Activated CD4-positive, CD25-positive, alpha-beta regulatory T cell treated with anti-CD3 and anti-CD28 coated beads, Interleukin-2, amount 50 U/mL, for 24 hours (primary cell): ENCODE results near the gene PACSIN2.
"Not testable (repeated sequence)": the region's sequence is repeated elsewhere in the genome, so short reads cannot be mapped to it uniquely, and the experiment has no call there.

Source experiments
- ATAC-seq, 2 donors: fragments of 150-1000 bp; cut with Tn5 transposase; one replicate each; pipeline ENCODE4 v1.10.0; 2021; ENCODE audit warnings: mild to moderate bottlenecking in 1 of 2, moderate library complexity in 1 of 2

PACSIN2 gene, protein sequence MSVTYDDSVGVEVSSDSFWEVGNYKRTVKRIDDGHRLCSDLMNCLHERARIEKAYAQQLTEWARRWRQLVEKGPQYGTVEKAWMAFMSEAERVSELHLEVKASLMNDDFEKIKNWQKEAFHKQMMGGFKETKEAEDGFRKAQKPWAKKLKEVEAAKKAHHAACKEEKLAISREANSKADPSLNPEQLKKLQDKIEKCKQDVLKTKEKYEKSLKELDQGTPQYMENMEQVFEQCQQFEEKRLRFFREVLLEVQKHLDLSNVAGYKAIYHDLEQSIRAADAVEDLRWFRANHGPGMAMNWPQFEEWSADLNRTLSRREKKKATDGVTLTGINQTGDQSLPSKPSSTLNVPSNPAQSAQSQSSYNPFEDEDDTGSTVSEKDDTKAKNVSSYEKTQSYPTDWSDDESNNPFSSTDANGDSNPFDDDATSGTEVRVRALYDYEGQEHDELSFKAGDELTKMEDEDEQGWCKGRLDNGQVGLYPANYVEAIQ

DNA sequence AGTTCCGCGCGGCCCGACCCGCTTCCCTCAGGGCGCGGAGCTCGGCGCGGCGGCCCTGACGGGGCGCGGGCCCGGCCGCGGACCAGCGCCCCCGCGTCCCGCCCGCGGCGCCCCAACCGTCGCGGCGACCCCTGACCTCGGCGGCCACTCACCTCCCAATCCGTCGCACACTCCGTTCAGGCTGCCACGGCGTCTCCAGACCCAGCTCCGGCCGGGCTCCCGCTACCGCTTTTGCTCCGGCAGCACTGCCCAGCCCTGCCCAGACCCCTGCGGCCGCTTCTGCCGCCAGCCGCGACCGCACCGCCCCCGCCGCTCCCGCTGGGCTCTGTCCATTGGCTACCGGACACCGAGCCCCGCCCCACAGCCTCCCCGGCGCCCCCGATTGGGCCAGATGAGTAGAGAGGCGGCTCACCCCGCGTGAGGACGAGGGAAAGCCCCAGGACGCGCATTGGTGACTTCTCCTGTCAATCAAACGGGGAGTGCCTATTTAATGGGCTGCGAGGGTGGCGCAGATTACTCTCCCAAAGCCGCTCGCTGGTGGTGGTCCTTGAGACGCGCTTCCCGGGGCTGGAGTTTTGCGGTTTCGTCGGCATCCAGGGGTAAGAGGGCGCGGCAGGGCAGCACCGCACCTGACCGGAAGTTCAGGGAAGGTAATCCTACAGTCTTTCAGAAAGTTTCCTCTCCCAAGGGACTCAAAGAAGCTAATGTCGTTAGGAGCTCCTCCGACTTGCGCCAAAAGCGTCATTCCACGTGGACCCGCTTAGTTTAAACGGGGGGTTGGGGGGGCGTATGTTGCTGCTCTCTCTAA is at the start of gene PACSIN2:
PACSIN2 (minus strand) TSS at position 281 of the 808 bp plus-strand sequence. CDS start 103,069 bp downstream, outside the sequence.
- peak; percentile 99 to 100 for ATAC-seq

GRCh38 chr22:43060183-43060582 is 45.2 kb upstream of the PACSIN2 start:
- no peak for ATAC-seq

DNA sequence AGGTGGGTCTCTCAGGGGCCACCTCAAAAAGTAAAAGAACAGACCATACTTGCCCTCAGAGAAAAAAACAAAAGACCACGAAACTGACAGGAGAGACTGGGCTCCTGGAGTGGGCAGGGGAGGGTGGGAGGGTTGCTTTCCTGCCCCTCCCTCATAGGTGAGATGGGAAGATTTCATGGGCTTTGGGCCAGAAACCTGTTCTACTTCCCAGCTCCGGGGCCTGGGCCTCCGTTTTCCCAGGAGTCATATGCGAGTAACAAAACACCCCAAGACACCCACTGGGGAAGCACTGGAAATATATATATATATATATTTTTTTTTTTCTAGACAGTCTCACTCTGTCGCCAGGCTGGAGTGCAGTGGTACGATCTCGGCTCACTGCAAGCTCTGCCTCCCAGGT is 42.7 kb upstream of the PACSIN2 start:
- no peak for ATAC-seq

GRCh38 chr22:43053176-43053575 is 38.2 kb upstream of the PACSIN2 start:
- no peak for ATAC-seq

- no peak for ATAC-seq
Measured at GRCh38 chr22:43050995-43051394, 36.0 kb upstream of the PACSIN2 start.

DNA sequence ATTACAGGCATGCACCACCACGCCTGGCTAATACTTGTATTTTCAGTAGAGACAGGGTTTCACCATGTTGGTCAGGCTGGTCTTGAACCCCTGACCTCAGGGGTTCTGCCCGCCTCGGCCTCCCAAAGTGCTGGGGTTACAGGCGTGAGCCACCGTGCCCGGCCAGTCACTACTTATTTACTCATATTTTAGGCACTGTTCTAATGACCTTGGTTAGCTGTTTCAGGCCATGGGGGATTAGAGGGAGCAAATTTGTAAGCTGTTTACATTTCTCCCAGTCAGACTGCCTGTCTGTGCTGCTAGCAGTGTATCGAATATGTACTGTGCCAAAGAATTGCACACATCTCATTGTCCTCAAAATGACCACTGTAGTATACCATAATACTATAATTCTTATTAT is 32.7 kb upstream of the PACSIN2 start:
- no peak for ATAC-seq

- no peak for ATAC-seq
Measured at GRCh38 chr22:43044290-43044712, 29.4 kb upstream of the PACSIN2 start.

- ATAC-seq = no peak
Measured at GRCh38 chr22:43042101-43042780, 27.3 kb upstream of the PACSIN2 start.

DNA sequence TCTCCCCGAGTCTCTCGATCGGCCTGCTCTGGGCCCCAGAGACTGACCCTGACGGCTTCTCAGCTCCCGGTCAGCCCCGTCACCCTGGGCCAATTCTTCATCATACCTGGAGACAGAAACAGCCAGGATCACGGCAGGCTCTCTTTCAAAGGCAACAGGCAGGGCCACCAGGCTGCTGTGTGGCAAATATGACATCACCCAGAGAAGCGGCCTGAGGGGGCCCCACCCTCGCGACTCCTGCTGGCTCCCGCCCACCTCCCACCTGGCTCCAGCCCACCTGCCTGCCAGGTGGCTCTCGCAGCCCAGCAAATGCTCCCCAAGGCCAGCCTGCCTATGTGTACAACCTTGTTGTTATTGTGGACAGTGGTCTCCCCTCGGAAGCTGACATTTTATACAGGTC is 24.9 kb upstream of the PACSIN2 start:
- no peak for ATAC-seq

DNA sequence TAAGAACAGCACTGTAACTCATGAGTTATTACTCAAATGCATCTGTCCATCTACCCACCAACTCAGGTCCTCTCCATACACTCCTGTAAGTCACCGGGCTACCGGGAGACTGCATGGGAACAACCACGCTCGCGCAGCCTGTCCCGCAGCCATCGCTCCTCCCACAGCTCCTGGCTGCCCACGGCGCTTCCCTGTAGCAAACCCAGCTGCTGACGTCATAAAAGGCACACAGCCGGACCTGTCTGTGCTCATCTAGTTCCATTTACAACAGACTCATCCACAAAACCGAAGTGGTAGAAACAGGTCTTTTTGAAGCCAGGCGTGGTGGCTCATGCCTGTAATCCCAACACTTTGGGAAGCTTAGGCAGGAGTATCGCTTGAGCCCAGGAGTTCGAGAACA is 23.4 kb upstream of the PACSIN2 start:
- ATAC-seq = no peak

DNA sequence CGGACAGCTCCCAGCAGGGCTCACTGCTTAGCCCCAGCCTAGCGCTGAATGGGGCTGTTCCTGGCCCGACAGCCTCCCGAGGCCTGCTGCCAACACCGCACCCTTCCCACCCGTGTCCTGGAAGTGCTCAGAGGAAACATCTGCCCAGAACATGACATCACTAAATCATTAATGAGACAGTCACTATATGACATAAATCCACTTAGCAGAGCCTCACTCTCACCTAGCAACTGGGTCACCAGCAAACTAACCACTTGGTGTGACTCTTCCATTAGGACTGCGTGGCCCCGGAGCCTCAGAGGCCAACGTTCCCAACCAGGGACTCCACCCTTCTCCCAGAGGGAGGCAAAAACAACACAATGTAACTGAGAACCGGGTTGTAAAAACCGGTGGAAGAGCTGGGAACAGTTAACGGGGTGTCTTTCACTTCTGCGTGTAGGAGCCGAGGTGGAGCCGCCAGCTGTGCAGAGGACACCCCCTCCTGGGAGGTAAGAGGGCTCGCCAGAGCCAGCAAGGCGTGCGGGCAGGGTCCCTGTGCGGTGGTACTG is 21.4 kb upstream of the PACSIN2 start:
- no peak for ATAC-seq

GRCh38 chr22:43035250-43035649 is 20.3 kb upstream of the PACSIN2 start:
- ATAC-seq = no peak

DNA sequence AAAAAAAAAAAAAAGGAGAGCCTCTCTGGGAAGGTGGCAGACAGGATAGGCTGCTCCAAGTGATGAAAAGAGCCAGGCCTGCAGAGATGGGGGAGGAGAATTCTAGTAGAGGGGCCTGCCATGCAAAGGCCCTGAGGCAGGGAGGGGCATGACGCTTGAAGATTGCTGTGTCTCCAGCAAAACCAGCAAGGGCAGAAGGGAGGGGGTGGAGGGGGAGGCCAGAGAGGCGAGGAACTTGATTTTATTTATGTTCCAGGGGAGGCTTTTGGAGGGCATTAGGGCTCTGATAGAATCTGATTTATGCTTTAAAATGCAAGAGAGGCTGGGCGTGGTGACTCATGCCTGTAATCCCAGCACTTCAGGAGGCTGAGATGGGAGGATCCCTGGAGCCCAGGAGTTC is 16.7 kb upstream of the PACSIN2 start:
- no peak for ATAC-seq

GRCh38 chr22:43018615-43019014 is 3.7 kb upstream of the PACSIN2 start:
- ATAC-seq = no peak

DNA sequence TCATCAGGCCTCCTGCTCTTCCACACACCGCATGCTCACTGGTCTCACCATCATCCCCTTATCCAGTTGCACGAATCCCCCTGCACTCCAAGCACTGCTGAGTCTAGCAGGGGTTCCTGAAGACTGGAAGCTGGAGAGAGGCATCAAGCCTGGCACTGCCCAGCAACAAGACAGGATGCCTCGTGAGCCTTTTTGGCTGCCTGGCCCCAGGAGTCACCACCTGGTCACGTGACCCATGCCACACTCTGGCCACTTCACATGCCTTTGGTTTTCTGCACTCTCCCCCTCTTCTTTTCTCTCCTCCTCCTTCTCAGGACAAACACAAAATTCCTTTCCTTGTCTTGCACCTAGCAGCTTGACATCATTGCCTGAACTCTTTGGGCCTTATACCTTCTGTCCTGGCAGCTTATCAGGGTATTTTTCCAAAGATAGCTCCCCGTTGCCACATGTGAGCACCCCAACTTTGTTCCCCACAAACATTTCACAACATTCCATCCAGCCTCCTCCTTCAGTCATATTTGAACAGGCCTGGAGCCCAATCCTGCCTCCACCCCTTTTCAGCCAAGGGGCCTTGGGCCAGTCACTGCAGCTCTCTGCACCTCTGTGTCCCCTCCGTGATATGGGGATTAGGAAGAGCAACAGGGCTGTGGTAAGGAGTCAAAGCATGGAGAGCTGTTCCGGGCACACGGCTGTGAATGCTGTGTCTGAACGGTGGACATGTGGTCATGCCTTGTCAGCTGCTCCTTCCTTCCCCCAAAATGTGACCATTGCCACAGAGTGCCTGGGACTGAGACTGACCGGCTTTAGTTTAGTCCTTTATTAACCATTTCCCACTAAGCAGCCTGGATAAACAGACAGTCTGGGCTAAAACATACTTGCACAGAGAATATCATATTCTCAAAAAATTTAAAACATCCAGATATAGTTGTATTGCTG is 2.8 kb upstream of the PACSIN2 start:
- no peak for ATAC-seq

DNA sequence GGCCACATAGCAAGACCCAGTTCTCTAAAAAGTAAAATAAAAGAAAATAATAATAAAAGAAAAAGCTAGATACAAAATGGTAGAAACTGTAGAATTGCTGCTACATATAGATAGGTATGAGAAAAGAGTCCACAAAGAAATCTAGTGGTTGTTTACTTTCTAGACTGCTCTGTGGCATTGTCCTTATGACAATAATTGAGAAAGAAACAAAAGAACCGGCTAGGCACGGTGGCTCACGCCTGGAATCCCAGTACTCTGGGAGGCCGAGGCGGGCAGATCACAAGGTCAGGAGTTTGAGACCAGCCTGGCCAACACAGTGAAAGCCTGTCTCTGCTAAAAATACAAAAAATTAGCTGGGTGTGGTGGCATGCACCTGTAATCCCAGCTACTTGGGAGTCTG is 1.2 kb upstream of the PACSIN2 start:
- not testable (repeated sequence) for ATAC-seq

DNA sequence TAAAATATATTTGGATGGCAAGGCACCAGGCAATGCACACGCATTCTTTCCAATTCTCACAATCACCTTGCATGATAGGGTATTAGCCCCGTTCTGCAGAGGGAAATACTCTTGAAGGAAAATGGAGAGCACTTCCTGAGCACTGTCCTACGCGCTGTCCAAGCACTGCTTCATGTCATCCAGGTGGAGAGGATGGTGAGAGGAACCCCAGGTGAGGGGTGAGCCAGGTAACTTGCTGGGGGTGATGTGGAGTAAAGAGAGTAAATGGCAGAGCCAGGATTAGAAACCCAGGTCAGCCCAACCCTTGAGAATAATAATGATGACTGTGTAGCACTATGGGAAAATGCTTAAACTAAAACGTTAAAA is 711 bp upstream of the PACSIN2 start:
- no peak for ATAC-seq

DNA sequence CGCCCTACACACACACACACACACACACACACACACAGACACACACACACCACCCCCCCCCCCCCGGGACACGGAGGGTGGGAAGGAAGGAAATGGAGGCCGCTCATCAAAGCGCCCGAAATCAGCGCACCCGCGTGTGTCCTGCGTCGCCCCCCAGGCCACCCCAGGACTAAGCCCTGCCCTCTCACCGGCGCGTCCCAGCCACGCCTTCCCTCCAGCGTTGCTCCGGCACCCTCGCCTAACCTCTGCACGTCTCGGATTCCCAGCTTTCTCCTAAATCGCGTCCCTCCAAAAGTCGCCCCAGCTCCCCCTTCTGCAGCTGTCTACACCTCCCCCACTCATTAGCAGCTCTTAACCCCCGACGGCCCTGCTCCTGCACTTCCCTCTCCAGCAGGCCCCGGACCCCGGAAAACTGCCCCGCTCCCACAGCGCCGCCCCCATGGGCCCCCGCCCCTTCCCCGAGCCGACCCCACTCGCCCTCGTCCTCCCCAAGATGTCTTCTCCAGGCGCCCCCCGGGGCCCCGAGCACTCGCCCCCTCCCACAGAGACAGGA is 557 bp downstream of the PACSIN2 start:
- peak; percentile 0 to 4 for ATAC-seq

GRCh38 chr22:43013355-43014315 is 1.3 kb downstream of the PACSIN2 start:
- peak in 1 of 2 donors; percentile 7 for ATAC-seq

DNA sequence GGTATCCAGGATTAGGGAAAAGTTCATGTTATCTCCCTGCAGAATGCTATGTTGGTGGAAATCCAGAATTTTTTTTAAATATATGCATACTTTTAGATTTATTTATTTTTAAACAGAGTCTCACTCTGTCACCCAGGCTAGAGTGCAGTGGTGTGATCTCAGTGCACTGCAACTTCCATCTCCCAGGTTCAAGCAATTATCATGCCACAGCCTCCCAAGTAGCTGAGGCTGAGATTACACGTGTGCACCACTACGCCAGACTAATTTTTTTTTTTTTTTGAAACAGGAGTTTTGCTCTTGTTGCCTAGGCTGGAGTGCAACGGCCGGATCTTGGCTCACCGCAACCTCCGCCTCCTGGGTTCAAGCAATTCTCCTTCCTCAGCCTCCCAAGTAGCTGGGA is 2.6 kb downstream of the PACSIN2 start:
- ATAC-seq = no peak
